Heart left ventricle (tissue), 16 donors: Measurements from ENCODE around the gene HAUS5. TPM values are rescaled to one million over a fixed set of nuclear protein-coding genes. Genes with fewer than 3 reads are reported as not detected.

Experiments used
- ATAC-seq, 4 donors: fragments of 200-7000 bp; cut with Tn5 transposase; one replicate each; pipeline ENCODE4 v1.9.1; 2020 to 2022; ENCODE audit warnings: moderate library complexity in 4 of 4, mild to moderate bottlenecking in 3 of 4, moderate number of reproducible peaks in 1 of 4
- DNase-seq, 5 donors: peaks; one replicate each; pipeline ENCODE4 v3.0.0-alpha.2; 2020
- H3K27ac ChIP-seq, 12 donors: fragments of 200-600 bp; sonication (generic) in 4 of 12; one replicate each; pipeline versions ENCODE4 v1.5.0 to v1.8.0; 2016 to 2022; ENCODE audit warnings: mild to moderate bottlenecking in 2 of 12
- H3K27me3 ChIP-seq, 9 donors: fragments of 200-600 bp; sonication (generic) in 2 of 9; one replicate each; pipeline versions ENCODE4 v1.5.1 to v1.8.0; 2016 to 2022; ENCODE audit warnings: mild to moderate bottlenecking in 3 of 9
- H3K36me3 ChIP-seq, 9 donors: fragments of 200-600 bp; sonication (generic) in 2 of 9; one replicate each; pipeline versions ENCODE4 v1.5.0 to v1.8.0; 2018 to 2022; ENCODE audit warnings: mild to moderate bottlenecking in 2 of 9
- H3K4me1 ChIP-seq, 12 donors: fragments of 200-600 bp; sonication (generic) in 4 of 12; one replicate each; pipeline versions ENCODE4 v1.5.0 to v1.8.0; 2016 to 2022; ENCODE audit warnings: mild to moderate bottlenecking in 3 of 12
- H3K4me3 ChIP-seq, 12 donors: fragments of 200-600 bp; sonication (generic) in 4 of 12; one replicate each; pipeline versions ENCODE4 v1.5.0 to v1.8.0; 2017 to 2022; ENCODE audit warnings: mild to moderate bottlenecking in 9 of 12, moderate library complexity in 4 of 12
- H3K9me3 ChIP-seq, 12 donors: fragments of 200-600 bp; sonication (generic) in 4 of 12; one replicate each; pipeline versions ENCODE4 v1.5.0 to v1.8.0; 2016 to 2022; ENCODE audit warnings: mild to moderate bottlenecking in 1 of 12
- POLR2A ChIP-seq, 2 donors: fragments of 450-650 bp; IDR thresholded peaks; one replicate each; pipeline ENCODE4 v1.6.1; 2017; ENCODE audit warnings: antibody characterized with exemption in 2 of 2, mild to moderate bottlenecking in 2 of 2, moderate library complexity in 2 of 2
- WGBS, 4 donors: extraction: QIAGEN DNeasy Blood & Tissue Kit in 2 of 4; methylation state at CpG; one replicate each; pipeline versions ENCODE4 v1.1.5 to v1.1.7; 2013 to 2018; 5-methylcytosine and 5-hydroxymethylcytosine counted together
- intact Hi-C, 10 donors: fragments of 100-400 bp; cut with DNase I; formaldehyde crosslinking; loops; one replicate each; pipeline versions ENCODE4 v1.11.1 to v1.14.2; 2022
- polyA plus RNA-seq, 2 donors: library from polyadenylated mRNA; stranded (reverse); fragments of 200-250 nt; gene quantifications; one replicate each; pipeline ENCODE4 v1.2.3, GENCODE V29; 2013
- total RNA-seq, 9 donors: library from RNA; depleted of rRNA in 2 of 9; stranded (reverse); fragments of >200 nt in 2 of 9; fragmentation: NEBNext Ultra II Directional in 3 of 9; extraction: Animal tissue kit (Norgen Biotek cat#: 25700) in 3 of 9; gene quantifications; one replicate each; pipeline versions ENCODE4 v1.1.0 to v1.2.4, GENCODE V29; 2016 to 2023
- TF ChIP-seq, protein P1 (sequence below), 12 donors: fragments of 200-600 bp; sonication (generic) in 4 of 12; IDR thresholded peaks; one replicate each; pipeline versions ENCODE4 v1.5.0 to v1.8.0; 2018 to 2022; ENCODE audit warnings: antibody characterized with exemption in 12 of 12, mild to moderate bottlenecking in 5 of 12
- donor health status: ischemic (EF 13 %, LVEDD 7.1; RV severe dilation, severe dysfunction).
- donor health status: healthy with polysubstance abuse.
- donor health status: DM: no; HTN: yes; CAD: no.
- donor health status: DM: no; HTN: no; CAD: no.
- donor health status: ischemic (EF 25% LVEDD 6.9; RV normal size, moderate dysfunction).
- donor health status: ischemic (EF 25% LVEDD 5.7; RV mildly dilated, moderate dysfunction).
- donor health status: healthy.
- donor health status: DM: yes; HTN: yes; CAD: no.
- donor health status: ischemic (EF 35%, LVEDD 5.7; RV mildly dilated, moderate dysfunction).
- donor health status: nonischemic (EF 11% LVEDD 7.7; RV severe dilation, severe dysfunction).
- donor health status: DM: yes; HTN: yes; CAD: no.
- donor health status: PGD.
- donor health status: ischemic (EF 29% LVEDD 5.4; RV normal size, mild dysfunction).
- donor health status: nonischemic (EF 23%, LVEDD 6.1; RV moderate dilation, normal function).

HAUS5 gene
- total and polyA plus RNA-seq, 11 donors = 1.9 to 9.0 (median 3.9) TPM

DNA sequence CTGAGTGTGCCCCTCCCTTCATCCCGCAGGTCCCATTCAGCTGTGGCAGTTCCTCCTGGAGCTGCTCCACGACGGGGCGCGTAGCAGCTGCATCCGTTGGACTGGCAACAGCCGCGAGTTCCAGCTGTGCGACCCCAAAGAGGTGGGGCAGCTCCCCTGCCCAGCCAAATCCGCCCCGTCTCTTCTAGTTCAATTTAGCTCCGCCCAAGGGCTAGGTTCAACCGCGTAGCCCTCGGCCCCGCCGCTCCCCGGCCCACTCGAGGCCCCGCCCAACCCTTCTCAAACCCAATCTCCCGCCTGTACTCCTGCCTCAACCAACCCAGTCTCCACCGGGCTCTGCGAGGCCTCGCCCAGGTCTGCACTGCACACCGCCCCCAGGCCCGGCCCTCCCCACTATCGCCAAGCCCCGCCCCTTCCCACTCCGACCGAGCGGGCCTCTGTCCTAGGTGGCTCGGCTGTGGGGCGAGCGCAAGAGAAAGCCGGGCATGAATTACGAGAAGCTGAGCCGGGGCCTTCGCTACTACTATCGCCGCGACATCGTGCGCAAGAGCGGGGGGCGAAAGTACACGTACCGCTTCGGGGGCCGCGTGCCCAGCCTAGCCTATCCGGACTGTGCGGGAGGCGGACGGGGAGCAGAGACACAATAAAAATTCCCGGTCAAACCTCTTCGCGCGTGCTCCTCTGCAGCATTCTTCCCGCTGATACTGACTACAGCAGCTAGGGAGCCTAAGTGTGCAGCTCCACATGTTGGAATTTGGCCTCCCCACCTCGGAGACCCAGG lies 31.9 kb downstream of the HAUS5 start:
- Histone ChIP-seq H3K27ac (peak overlapping the region in 11 of 12 donors; percentile 58 to 93 (median 79)), H3K36me3 (peaks cover 0 to under 1% (median 0%) of the 10 kb centered on the region in 9 donors), H3K4me1 (peaks cover 0 to 52% (median 22%) of the 10 kb centered on the region in 12 donors), H3K4me3 (peak overlapping the region; percentile 34 to 71 (median 62)), H3K27me3 (no peaks in the 10 kb centered on the region), H3K9me3 (no peaks in the 10 kb centered on the region)
- peak in 1 of 2 donors; percentile 51 for TF ChIP-seq POLR2A (IDR thresholded peaks at IDR 0.05)
- TF ChIP-seq, protein P1, sequence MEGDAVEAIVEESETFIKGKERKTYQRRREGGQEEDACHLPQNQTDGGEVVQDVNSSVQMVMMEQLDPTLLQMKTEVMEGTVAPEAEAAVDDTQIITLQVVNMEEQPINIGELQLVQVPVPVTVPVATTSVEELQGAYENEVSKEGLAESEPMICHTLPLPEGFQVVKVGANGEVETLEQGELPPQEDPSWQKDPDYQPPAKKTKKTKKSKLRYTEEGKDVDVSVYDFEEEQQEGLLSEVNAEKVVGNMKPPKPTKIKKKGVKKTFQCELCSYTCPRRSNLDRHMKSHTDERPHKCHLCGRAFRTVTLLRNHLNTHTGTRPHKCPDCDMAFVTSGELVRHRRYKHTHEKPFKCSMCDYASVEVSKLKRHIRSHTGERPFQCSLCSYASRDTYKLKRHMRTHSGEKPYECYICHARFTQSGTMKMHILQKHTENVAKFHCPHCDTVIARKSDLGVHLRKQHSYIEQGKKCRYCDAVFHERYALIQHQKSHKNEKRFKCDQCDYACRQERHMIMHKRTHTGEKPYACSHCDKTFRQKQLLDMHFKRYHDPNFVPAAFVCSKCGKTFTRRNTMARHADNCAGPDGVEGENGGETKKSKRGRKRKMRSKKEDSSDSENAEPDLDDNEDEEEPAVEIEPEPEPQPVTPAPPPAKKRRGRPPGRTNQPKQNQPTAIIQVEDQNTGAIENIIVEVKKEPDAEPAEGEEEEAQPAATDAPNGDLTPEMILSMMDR (IDR thresholded peaks at IDR 0.05) = peak in 2 of 12 donors; percentile 6 to 8
- peak; percentile 94 to 98 (median 97) for DNase-seq
- peak; percentile 82 to 90 (median 87) for ATAC-seq
- 0 to 1% (median 1%) methylated on average over 46 to 60 of the region's 60 CpGs for WGBS, 4 donors
- intact Hi-C loops = no loop called here

DNA sequence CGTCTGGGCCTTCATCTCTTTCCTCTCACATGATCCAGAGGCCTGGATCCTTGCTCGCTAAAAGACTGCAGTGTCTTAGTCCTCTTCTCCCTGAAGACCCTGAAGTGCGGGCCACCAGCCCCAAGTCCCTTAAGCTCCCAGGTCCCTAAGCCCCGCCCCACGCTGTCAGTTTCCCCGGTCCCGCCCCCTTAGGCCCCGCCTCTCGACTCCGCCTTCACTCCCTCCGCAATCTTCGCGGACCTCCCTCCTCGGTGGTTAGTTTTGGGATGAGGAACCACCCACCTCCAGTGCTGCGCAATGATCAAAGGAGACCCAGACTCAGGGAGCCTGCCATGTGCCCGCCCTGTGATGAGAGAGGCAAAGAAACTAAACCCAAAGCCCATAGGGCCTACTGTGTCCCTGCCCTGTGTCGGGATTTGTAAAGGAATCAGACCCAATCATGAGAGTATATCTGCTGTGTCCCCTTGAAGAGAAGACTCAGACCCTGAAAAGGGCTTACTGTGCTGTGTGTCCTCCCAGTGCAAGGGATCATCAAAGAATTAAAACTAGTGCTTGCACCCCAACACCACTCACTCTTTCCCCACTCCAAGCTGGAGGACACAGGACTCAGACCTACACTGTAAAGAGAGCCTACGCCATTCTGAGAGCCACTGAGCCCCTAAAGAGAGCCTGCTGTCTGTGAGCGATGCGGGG lies 32.6 kb downstream of the HAUS5 start:
- DNase-seq = peak; percentile 83 to 92 (median 90)
- Histone ChIP-seq H3K27me3 (no peaks in the 10 kb centered on the region), H3K36me3 (peaks cover 0 to 8% (median 0%) of the 10 kb centered on the region in 9 donors), H3K27ac (peak overlapping the region in 11 of 12 donors; percentile 58 to 93 (median 79)), H3K4me1 (peaks cover 0 to 58% (median 29%) of the 10 kb centered on the region in 12 donors), H3K9me3 (no peaks in the 10 kb centered on the region), H3K4me3 (peak overlapping the region; percentile 34 to 71 (median 62))
- intact Hi-C loops = loop anchor here in 1 of 10 donors (5.0 kb wide), 1 partner anchor 102 kb away; the partner anchor contains the start of genes LIN37, PSENEN and U2AF1L4
- WGBS, 4 donors = 17 to 25% (median 18%) methylated on average over 18 to 20 of the region's 20 CpGs
- ATAC-seq = peak; percentile 34 to 51 (median 38)
- TF ChIP-seq, protein P1 (IDR thresholded peaks at IDR 0.05) = peak in 1 of 12 donors; percentile 3
- no peak for TF ChIP-seq POLR2A (IDR thresholded peaks at IDR 0.05)

DNA sequence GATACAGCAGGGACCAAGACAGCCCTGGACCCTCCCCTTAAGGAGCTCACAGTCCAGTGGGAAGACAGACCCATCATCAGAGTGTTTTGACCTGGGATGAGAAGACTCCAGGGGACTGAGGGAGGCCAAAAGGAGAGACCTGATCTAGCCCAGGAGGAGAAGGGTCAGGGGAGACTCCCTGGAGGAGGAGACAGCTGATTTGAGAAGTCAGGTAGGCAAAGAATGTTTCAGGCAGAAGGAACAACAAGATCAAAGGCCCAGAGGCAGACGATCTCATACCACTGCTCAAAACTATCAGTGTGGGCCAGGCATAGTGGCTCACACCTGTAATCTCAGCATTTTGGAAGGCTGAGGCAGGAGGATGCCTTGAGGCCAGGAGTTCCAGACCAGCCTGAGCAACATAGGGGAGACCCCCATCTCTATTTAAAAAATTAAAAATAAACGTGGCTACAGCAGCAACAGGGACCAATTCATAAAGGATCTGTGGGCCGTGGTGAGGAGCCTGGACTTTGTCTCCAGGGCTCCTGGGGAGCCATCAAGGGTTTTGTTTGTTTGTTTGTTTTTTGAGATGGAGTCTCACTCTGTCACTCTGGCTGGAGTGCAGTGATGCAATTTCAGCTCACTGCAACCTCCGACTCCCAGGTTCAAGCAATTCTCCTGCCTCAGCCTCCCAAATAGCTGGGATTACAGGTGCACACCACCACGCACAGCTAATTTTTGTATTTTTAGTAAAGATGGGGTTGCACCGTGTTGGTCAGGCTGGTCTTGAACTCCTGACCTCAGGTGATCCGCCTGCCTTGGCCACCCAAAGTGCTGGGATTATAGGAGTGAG lies 33.4 kb downstream of the HAUS5 start:
- Histone ChIP-seq H3K9me3 (no peaks in the 10 kb centered on the region), H3K27ac (peak overlapping the region in 2 of 12 donors; percentile 88 to 93), H3K36me3 (peaks cover 0 to 13% (median under 1%) of the 10 kb centered on the region in 9 donors), H3K27me3 (no peaks in the 10 kb centered on the region), H3K4me3 (no peak overlapping the region), H3K4me1 (peaks cover 0 to 66% (median 32%) of the 10 kb centered on the region in 12 donors)
- ATAC-seq (no peak), DNase-seq (no peak)
- TF ChIP-seq, protein P1 (IDR thresholded peaks at IDR 0.05) = no peak
- TF ChIP-seq POLR2A (IDR thresholded peaks at IDR 0.05) = no peak
- WGBS, 4 donors = 76 to 83% (median 79%) methylated on average over 7 of the region's 7 CpGs
- intact Hi-C loops = loop anchor here in 1 of 10 donors (5.0 kb wide), 1 partner anchor 101 kb away; the partner anchor contains the start of genes LIN37, PSENEN and U2AF1L4
